LNCAP (cell line): ENCODE measurements around the gene DLGAP1.

ENCODE experiments used
- CTCF ChIP-seq: fragments of 450-650 bp; IDR thresholded peaks from 2 replicates; pipeline ENCODE4 v1.5.1; 2017; ENCODE audit warnings: mild to moderate bottlenecking

Gene DLGAP1

GRCh38 chr18:3664563-3665178 is 790.4 kb downstream of the DLGAP1 start:
- TF ChIP-seq CTCF: no peak

- TF ChIP-seq CTCF: no peak
Measured at GRCh38 chr18:3663870-3664512, 791.1 kb downstream of the DLGAP1 start.

- no peak for TF ChIP-seq CTCF
Measured at GRCh38 chr18:3661989-3662388, 793.1 kb downstream of the DLGAP1 start.

- no peak for TF ChIP-seq CTCF
Measured at GRCh38 chr18:3660739-3661515, 794.2 kb downstream of the DLGAP1 start.

- TF ChIP-seq CTCF: no peak
Measured at GRCh38 chr18:3658529-3658928, 796.6 kb downstream of the DLGAP1 start.

GRCh38 chr18:3655254-3656050 is 799.7 kb downstream of the DLGAP1 start:
- TF ChIP-seq CTCF: no peak

- TF ChIP-seq CTCF: no peak
Measured at GRCh38 chr18:3654442-3655253, 800.5 kb downstream of the DLGAP1 start.
